22Rv1 (cell line): ENCODE measurements around the gene GRWD1.

Experiments used
- H3K27ac ChIP-seq: fragments of 450-650 bp; 2 replicates; pipeline ENCODE4 v1.5.1; 2017
- CTCF ChIP-seq: fragments of 450-650 bp; IDR thresholded peaks from 2 replicates; pipeline ENCODE4 v1.5.1; 2017; ENCODE audit warnings: mild to moderate bottlenecking
- ZFX ChIP-seq: fragments of 450-650 bp; IDR thresholded peaks from 2 replicates; pipeline ENCODE4 v1.6.1; 2017; ENCODE audit warnings: antibody characterized with exemption, borderline replicate concordance

The GRWD1 gene

GRCh38 chr19:48415395-48415794 lies 30.4 kb upstream of the GRWD1 start:
- TF ChIP-seq CTCF (no peak), ZFX (no peak)
- 0 out of 2 replicates have a peak overlapping the region, but pooled peaks have one; percentile 26 for H3K27ac ChIP-seq

GRCh38 chr19:48415806-48416221 lies 30.0 kb upstream of the GRWD1 start:
- TF ChIP-seq ZFX (no peak), CTCF (no peak)
- no peak overlapping the region for H3K27ac ChIP-seq

GRCh38 chr19:48417421-48417820 lies 28.4 kb upstream of the GRWD1 start:
- TF ChIP-seq CTCF (no peak), ZFX (no peak)
- no peak overlapping the region for H3K27ac ChIP-seq

GRCh38 chr19:48418317-48419064 lies 27.3 kb upstream of the GRWD1 start:
- TF ChIP-seq ZFX: no peak
- TF ChIP-seq CTCF: no peak
- H3K27ac ChIP-seq: no peak overlapping the region

GRCh38 chr19:48419158-48419920 lies 26.4 kb upstream of the GRWD1 start:
- TF ChIP-seq CTCF (no peak), ZFX (no peak)
- H3K27ac ChIP-seq: no peak overlapping the region

- no peak for TF ChIP-seq ZFX
- no peak for TF ChIP-seq CTCF
- H3K27ac ChIP-seq: no peak overlapping the region
Observed at GRCh38 chr19:48421548-48421947, 24.2 kb upstream of the GRWD1 start.

GRCh38 chr19:48424694-48425219 lies 21.0 kb upstream of the GRWD1 start:
- TF ChIP-seq CTCF (no peak), ZFX (no peak)
- no peak overlapping the region for H3K27ac ChIP-seq
